T1000 (cell line): Measurements from ENCODE around the gene CISD1.

ENCODE experiments used
- DNase-seq: peaks from one replicate; lab custom pipeline; 2025; ENCODE audit warnings: mixed read lengths; lab: John Stamatoyannopoulos, UW

Gene CISD1

GRCh38 chr10:58311026-58311425, 42.1 kb downstream of the CISD1 start:
- DNase-seq: no peak

DNA sequence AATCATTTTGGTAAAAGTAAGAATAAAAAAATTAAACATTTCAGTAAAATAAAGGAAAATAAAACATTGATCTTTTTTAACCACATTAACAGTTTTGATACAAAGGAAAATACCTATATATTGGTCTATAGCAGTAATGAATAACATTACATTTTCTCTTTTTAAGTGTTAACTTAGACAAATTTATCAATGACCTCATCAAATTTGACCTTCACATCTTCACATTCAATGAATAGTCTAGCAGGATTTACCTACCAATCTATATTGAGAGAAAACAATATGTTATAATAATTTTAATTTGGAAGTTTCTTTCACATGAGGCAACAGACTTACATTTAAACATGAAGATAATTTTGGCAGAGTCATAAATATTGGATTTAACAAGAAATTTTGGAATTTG, 47.9 kb downstream of the CISD1 start:
- DNase-seq: no peak

DNA sequence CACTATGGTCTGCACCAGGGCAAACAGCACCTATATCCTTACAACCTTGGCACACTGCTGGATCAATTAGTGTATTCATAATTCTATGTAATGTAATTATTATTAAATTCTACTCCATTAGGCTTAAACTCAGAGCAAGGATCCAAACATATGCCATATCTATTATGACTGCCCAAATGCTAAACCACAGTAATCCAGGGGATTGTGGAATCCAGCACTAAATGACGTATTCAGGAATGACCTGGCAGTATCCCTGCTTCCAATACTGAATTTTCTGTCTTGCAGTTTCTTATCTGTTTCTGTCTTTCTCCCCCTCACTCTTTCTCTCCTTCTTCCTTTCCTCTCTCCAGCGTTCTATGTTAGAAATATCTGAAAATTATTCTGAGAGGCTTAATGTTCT, 49.4 kb downstream of the CISD1 start:
- DNase-seq: no peak

- no peak for DNase-seq
Measured at GRCh38 chr10:58319599-58319998, 50.6 kb downstream of the CISD1 start.

DNA sequence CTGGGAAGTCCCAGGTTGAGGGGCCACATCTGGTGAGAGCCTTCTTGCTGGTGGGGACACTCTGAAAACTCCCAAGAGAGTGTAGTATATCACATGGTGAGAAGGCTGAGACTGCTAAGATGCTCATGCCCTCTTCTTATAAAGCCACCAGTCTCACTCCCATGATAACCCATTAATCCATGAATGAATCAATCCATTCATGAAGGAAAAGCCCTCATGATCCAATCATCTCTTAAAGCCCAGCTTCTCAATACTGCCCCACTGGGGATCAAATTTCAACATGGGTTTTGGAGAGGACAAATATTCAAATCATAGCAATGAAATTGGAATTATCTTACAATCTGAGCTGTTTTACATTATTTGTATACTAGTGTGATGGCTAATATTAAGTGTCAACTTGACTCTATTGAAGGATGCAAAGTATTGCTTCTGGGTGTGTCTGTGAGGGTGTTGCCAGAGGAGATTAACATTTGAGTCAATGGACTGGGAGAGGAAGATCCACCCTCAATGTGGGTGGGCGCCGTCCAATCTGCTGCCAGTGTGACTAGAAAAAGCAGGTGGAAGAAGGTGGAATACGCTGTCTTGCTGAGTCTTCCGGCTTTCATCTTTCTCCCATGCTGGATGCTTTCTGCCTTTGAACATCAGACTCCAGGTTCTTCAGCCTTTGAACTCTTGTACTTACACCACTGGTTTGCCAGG, 51.5 kb downstream of the CISD1 start:
- DNase-seq: no peak

DNA sequence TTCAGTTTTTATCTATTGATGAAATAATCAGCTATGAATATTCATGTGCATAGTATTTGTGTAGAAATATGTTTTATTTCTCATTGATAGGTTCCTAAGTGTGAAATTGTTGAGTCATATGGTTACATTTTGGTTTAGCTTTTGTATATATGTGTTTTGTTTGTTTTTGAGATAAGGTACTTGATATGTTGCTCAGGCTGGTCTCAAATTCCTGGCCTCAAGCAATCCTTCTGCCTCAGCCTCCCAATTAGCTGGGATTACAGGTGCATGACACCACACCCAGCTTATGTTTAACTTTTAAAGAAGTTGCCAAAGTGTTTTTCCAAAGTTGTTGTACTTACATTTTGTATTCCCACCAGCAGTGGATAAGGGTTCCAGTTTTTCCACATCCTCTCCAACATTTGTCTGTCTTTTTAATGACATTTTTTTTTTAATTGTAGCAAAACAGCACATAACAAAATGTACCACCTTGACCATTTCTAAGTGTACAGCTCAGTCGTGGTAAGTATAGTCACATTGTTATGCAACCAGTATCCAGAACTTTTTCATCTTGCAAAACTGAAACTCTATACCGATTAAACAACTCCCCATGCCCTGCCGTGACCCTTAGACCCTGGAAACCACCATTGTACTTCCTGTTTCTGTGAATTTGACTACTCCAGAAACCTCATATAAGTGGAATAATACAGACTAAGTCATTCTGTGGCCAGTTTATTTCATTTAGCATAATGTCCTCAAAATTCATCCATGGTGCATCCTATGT, 53.3 kb downstream of the CISD1 start:
- DNase-seq: no peak

DNA sequence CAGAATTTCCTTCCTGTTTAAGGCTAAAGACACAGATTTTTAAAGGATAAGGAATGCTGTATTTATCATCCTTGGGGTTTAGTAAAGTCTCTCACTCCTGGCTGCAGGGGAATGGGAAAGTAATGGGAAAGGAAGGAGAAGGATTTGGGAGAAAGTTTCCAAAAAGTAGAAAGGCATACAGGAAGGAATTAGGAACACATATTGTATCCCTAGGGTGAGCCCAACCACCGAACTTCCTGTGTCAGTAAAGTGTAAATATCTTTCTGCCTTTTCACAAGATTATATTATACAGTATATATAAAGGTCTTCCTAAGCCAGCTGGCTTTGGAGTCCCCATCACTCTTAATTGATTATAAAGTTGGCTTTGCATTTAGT, 53.9 kb downstream of the CISD1 start:
- DNase-seq: no peak

DNA sequence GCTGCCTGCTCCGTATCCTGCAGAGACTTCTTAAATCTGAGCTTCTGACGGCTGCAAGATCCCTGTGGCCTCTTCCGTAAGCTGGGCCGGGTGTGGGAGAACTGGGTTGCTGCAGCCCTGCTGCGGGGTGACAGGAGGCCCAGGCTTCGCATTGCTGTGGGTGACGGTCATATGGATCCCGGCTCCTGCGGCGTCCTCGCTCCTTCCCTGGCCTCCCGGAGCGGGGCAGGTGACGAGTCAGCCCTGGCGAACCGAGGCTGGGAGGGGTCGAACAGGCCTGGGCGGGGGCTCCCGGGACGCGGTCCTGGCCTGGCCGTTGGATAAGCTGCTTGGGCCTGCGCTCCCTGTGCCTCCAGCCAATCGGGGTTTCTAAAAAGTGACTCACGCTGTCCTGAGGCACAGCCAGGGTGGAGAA, 58.0 kb downstream of the CISD1 start:
- no peak for DNase-seq

GRCh38 chr10:58328233-58328632, 59.3 kb downstream of the CISD1 start:
- DNase-seq: no peak

- no peak for DNase-seq
Measured at GRCh38 chr10:58330431-58330830, 61.5 kb downstream of the CISD1 start.

GRCh38 chr10:58331646-58332045, 62.7 kb downstream of the CISD1 start:
- no peak for DNase-seq

DNA sequence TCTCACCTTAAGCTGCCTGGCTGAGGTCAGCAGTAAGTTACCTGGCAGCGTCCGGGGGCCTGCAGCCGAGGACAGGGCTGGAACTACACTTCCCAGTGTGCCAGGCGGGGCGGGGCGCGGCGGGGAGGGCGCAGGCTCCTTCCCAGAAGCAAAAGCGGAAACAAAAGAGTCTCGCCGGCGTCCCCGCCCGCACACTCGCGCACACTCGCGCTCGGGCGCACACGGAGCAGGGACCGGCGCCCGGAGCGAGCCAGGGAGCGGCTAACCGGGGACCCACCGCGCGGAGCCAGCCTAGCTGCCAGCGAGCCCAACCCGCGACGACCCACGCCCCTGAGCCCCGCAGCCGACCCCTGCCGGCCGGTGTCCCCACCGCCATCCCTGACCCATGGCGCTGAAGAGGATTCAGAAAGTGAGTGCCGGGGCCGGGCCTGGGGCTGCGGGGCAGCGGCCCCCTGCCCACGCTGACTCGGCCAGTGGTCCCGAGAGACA, 65.9 kb downstream of the CISD1 start, which contains the start of gene UBE2D1:
TSS of gene UBE2D1 (plus strand) at position 190 of the 489 bp plus-strand sequence. CDS start at position 386, 196 bp downstream.
- DNase-seq: peak; percentile 66

DNA sequence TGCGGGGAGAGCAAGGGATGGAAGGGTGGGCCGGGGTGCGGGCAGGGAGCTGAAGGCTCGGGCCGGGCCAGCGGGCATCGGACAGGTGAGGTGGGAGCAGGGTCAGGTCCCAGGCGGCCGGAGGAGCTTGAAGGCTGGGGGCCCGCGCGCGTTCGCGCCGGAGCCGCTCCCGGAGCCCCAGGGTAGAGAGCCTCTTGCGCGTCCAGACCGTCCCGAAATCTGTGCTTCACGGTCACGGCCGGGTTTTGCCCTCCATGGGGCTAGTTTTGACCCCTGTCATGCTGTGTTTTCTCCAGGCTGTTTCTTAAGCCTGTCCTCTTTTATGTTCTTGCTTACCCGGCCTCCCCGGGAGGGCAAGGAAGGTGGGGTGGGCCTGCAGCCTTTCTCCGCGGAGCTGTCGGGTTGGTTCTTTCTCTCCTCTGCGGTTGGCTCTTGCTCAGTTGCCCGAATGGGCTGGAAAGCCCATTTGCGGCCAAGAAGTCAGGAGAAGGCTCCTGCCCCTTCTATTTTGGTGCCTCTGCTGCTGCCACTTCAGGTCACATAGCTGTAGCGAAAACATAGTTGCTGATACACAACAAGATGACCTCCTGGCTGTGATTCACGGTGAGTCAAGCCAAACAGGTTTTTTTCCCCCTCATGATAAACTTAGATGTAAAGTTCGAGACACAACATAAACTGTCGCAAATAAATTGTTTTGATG, 66.5 kb downstream of the CISD1 start:
- DNase-seq: peak; percentile 62

GRCh38 chr10:58336242-58336641, 67.3 kb downstream of the CISD1 start:
- DNase-seq: no peak
